GM23338 (cell line): ENCODE measurements around the gene CNGB1.

Source experiments
- JUNB ChIP-seq: IDR thresholded peaks from one replicate; pipeline ENCODE4 v1.6.1; 2016; ENCODE audit warnings: antibody characterized with exemption; ENCODE audit not compliant: unreplicated experiment
- TF ChIP-seq, protein P1 (sequence below), 2 experiments: fragments of 200-600 bp in 1 of 2; sonication (generic) in 1 of 2; conservative IDR thresholded peaks; 2 replicates each; pipeline versions ENCODE4 v1.5.1 to v1.6.1; 2016 to 2017; ENCODE audit warnings: antibody characterized with exemption in 2 of 2, low read depth in 2 of 2, mild to moderate bottlenecking in 2 of 2, moderate library complexity in 1 of 2

DNA sequence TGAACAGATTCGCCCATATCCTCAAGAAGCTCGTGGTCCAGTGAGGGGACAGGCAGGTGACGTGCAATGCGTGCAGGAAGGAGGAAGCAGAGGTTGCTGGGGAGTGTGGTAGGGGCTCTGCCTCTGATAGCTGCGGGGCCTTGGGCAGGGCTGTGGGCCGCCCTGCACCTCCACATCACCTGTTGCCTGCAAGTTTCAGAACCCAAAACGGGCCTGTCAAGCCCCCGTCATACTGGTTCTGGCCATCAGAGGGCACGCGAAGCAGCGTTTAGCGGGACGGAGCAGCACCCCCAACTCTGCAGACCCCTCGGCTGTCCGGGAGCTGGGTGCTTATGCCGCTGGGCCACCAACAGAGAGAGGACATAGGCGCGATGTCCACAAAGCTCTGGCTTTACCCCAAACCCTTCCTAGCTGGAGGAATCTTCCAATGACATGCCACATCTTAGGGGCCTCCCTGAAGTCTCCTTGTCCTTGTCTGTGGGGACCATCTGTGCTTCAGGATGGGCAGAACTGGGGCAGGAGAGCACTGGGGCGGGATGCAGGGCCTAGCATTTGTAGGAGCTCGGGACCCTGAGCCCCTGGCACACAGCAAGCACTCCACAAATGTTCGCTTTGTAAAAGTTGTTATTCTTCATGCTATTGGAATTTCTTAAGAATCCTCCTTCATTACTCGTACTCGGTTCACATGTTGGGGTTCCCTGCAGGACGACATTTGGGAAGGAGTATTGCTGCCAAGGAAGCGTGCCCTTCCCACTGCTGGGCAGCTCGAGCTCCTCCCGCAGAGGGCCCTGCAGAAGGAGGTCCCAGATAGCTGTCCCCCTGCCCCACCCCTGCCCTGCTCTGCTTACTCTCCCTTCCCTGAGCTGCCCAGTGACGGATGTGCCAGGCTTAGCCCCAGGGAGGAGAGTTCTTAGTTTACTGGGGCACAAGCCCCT is 64.3 kb downstream of the CNGB1 start:
- TF ChIP-seq, protein P1, sequence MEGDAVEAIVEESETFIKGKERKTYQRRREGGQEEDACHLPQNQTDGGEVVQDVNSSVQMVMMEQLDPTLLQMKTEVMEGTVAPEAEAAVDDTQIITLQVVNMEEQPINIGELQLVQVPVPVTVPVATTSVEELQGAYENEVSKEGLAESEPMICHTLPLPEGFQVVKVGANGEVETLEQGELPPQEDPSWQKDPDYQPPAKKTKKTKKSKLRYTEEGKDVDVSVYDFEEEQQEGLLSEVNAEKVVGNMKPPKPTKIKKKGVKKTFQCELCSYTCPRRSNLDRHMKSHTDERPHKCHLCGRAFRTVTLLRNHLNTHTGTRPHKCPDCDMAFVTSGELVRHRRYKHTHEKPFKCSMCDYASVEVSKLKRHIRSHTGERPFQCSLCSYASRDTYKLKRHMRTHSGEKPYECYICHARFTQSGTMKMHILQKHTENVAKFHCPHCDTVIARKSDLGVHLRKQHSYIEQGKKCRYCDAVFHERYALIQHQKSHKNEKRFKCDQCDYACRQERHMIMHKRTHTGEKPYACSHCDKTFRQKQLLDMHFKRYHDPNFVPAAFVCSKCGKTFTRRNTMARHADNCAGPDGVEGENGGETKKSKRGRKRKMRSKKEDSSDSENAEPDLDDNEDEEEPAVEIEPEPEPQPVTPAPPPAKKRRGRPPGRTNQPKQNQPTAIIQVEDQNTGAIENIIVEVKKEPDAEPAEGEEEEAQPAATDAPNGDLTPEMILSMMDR (conservative IDR thresholded peaks at IDR 0.05; ENCODE audit: low read depth in 2 of 2), result peak; percentile 61 to 81
- no peak for TF ChIP-seq JUNB
